ENCODE measurements around the gene RBM19.
A peak's percentile ranks its signal among the peaks of the same experiment; 100 is the strongest.

RBM19 gene

DNA sequence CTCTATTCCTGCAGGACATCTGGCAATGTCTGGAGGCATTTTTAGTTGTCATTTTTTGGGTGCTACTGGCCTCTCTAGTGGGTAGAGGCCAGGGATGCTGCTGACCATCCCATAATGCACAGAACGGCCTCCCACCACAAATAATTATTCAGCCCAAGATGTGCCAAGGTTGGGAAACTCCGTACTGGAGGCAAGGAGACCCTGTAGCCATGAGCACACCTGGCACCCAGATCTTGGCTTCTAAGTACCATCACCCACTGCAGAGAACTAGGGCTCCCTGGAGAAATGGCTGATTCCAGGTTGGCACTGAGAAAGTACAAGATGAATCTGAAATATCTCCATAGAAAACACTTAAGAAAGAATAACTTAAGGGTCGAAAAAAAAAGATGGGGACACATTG lies 81.7 kb downstream of the RBM19 start:
- TF ChIP-seq HDGF (IDR thresholded peaks at IDR 0.05; ENCODE audit: borderline replicate concordance) (no peak), BHLHE40 (IDR thresholded peaks at IDR 0.05; ENCODE audit: borderline replicate concordance) (no peak), FOXA1 (IDR thresholded peaks at IDR 0.05) (no peak), SP1 (IDR thresholded peaks at IDR 0.05) (no peak), ZNF384 (IDR thresholded peaks at IDR 0.05) (no peak), FOXK2 (IDR thresholded peaks at IDR 0.05) (no peak), LEF1 (IDR thresholded peaks at IDR 0.05; ENCODE audit: borderline replicate concordance) (no peak), ELF4 (IDR thresholded peaks at IDR 0.05) (no peak), ARNT (IDR thresholded peaks at IDR 0.05) (no peak), NFRKB (IDR thresholded peaks at IDR 0.05) (no peak)
- TF ChIP-seq, protein P1, sequence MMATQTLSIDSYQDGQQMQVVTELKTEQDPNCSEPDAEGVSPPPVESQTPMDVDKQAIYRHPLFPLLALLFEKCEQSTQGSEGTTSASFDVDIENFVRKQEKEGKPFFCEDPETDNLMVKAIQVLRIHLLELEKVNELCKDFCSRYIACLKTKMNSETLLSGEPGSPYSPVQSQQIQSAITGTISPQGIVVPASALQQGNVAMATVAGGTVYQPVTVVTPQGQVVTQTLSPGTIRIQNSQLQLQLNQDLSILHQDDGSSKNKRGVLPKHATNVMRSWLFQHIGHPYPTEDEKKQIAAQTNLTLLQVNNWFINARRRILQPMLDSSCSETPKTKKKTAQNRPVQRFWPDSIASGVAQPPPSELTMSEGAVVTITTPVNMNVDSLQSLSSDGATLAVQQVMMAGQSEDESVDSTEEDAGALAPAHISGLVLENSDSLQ (IDR thresholded peaks at IDR 0.05): no peak
- DNase-seq (ENCODE audit: extremely low spot score): no peak
- ChIA-PET POLR2A (no interaction called here), CTCF (no interaction called here)

DNA sequence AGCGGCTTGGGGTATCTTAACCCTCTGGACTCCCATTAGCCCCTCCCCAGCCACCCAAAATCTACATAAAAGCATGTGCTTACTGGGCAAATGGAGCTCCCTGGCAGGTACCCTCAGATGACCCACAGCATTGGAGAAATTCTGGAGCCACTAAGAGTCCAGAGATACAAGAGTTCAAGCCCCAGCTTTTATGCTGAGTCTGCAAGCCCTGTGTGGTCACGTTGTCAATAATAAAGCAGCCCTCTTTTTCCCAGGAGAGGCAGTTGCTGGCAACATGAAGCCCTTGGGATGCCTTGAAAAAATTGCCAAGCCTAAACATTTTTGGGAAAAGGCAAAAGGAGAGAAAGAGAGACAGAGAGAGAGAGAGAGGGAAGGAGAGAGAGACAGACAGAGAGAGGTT lies 83.4 kb downstream of the RBM19 start:
- no peak for DNase-seq (ENCODE audit: extremely low spot score)
- TF ChIP-seq TARDBP (IDR thresholded peaks at IDR 0.05): no peak
- TF ChIP-seq SP1 (IDR thresholded peaks at IDR 0.05): no peak
- TF ChIP-seq L3MBTL2 (conservative IDR thresholded peaks at IDR 0.05): no peak
- no peak for TF ChIP-seq HDGF (IDR thresholded peaks at IDR 0.05; ENCODE audit: borderline replicate concordance)
- no peak for TF ChIP-seq FOXM1 (IDR thresholded peaks at IDR 0.05; ENCODE audit: borderline replicate concordance)
- no peak for TF ChIP-seq NFRKB (IDR thresholded peaks at IDR 0.05)
- no peak for TF ChIP-seq SUZ12 (IDR thresholded peaks at IDR 0.05)
- TF ChIP-seq ARNT (IDR thresholded peaks at IDR 0.05): no peak
- ChIA-PET CTCF (no interaction called here), POLR2A (no interaction called here)

DNA sequence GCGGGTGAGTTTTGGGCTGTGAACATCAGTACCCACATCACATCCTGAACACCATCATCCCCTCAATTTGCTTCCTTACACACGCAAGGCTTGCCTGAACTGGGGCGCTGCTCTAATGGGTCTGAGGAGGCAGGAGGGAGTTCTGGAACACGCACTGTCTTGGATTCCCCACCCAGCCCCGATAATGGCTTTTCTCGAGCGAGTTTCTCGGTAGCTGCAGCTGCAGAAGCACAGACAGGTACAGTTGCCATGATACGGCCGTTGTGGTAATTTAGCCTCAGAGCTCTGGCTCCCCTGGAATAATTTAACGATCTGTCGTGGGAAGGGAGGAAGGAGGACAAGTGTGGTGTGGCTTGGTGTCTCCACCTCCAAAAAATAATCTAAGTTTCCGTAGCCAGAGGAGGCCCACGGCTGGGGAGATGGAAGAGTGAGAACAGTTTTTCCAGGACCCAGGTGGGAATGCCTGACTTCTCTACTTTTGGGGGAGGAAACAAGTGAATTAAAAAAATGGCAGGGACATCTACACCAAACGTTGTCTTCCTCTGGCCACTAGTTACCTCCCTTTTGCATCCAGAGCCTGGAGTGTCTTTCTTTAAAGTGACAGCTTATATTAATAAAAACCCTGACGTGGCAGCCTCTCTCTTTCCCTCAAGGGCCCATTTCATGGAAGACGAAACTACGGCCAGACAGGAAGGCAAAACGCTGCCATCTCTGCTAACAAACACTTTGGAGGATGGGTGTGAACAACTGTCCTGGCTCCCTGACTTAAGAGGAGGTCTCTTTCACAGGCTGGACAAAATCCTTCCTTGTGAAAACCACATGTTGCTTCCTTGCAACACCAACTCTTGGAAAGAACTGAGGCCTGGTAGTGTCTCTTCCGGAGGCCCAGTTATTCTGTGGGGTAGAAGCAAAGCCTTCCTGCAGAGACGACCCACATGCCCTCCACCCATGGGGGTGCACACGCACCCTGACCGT lies 84.8 kb downstream of the RBM19 start:
- POLR2A ChIA-PET: no interaction called here
- CTCF ChIA-PET: no interaction called here
- no peak for DNase-seq (ENCODE audit: extremely low spot score)
- TF ChIP-seq LEF1 (IDR thresholded peaks at IDR 0.05; ENCODE audit: borderline replicate concordance) (no peak), SUZ12 (IDR thresholded peaks at IDR 0.05) (no peak), ELF4 (IDR thresholded peaks at IDR 0.05) (no peak), ARNT (IDR thresholded peaks at IDR 0.05) (no peak), FOXM1 (IDR thresholded peaks at IDR 0.05; ENCODE audit: borderline replicate concordance) (no peak), CTBP1 (IDR thresholded peaks at IDR 0.05; ENCODE audit: borderline replicate concordance) (no peak), FOXA1 (IDR thresholded peaks at IDR 0.05) (no peak)

DNA sequence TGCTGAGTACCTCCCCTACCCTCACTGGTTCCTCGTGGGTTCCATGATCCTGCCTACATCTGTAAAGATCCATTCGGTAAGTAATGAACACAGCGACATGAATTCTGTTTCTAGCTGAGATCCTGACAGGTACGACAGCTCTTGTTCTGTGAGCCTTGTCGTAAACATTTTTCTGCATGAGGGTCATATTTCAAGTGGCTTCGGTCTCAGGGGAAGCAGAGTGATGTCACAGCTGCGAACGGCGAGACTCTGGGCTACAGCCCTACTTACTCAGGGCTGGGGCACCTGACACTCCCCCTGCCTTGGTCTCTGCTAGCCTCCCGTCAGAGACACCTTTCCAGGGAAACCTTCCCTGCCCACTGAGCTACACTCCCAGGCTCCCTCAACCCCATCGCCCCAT lies 85.8 kb downstream of the RBM19 start:
- CTCF ChIA-PET: no interaction called here
- TF ChIP-seq ARNT (IDR thresholded peaks at IDR 0.05) (no peak), NFRKB (IDR thresholded peaks at IDR 0.05) (no peak), ZNF384 (IDR thresholded peaks at IDR 0.05) (no peak), ELF4 (IDR thresholded peaks at IDR 0.05) (no peak), CTBP1 (IDR thresholded peaks at IDR 0.05; ENCODE audit: borderline replicate concordance) (no peak), BHLHE40 (IDR thresholded peaks at IDR 0.05; ENCODE audit: borderline replicate concordance) (no peak), SUZ12 (IDR thresholded peaks at IDR 0.05) (no peak), FOXA1 (IDR thresholded peaks at IDR 0.05) (no peak), SP1 (IDR thresholded peaks at IDR 0.05) (no peak), HDGF (IDR thresholded peaks at IDR 0.05; ENCODE audit: borderline replicate concordance) (no peak), LEF1 (IDR thresholded peaks at IDR 0.05; ENCODE audit: borderline replicate concordance) (no peak), FOXK2 (IDR thresholded peaks at IDR 0.05) (no peak), TARDBP (IDR thresholded peaks at IDR 0.05) (no peak), L3MBTL2 (conservative IDR thresholded peaks at IDR 0.05) (no peak), FOXM1 (IDR thresholded peaks at IDR 0.05; ENCODE audit: borderline replicate concordance) (no peak)
- TF ChIP-seq, protein P1 (IDR thresholded peaks at IDR 0.05): no peak
- POLR2A ChIA-PET: no interaction called here
- peak; percentile 28 for DNase-seq (ENCODE audit: extremely low spot score)

DNA sequence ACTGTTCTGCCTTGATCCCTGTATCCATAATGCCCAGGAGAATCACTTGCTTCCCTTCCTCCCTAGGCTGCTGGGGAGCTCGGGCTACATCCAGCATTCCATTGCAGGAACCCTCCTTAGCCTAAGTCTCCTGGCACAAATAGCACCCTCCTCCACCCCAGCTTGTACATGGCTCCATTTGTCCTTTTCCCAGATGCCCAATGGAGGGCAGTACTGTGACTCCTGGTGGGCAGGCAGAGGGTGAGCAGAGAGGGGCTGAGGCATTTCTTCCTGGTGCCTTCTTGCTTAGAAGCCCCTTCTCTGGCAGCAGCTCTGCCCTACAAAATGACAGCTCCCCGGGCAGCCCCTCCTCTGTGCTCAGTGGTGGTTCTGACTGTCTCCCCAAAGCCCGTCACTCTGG lies 86.5 kb downstream of the RBM19 start:
- ChIA-PET CTCF (no interaction called here), POLR2A (no interaction called here)
- no peak for TF ChIP-seq FOXM1 (IDR thresholded peaks at IDR 0.05; ENCODE audit: borderline replicate concordance)
- no peak for DNase-seq (ENCODE audit: extremely low spot score)

DNA sequence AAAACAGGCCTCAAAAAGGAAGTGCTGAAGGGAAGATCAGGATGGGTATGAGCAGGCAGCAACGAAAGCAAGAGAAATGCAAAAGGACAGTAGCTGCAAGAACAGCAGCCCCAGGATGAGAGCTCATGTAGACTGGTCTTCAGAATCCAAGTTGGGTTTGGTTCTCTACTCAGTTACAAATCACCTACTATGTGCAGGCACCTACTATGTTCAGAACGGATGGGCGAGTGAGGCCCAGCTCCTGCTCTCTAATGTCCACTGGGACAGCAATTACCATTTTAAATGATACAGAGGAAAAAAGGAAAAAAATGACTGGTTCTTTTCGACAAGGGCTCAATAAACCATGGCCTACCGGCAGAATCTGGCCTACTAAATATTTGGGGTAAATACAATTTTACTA lies 88.5 kb downstream of the RBM19 start:
- ChIA-PET CTCF (no interaction called here), POLR2A (no interaction called here)
- no peak for DNase-seq (ENCODE audit: extremely low spot score)
- TF ChIP-seq ELF4 (IDR thresholded peaks at IDR 0.05) (no peak), NFRKB (IDR thresholded peaks at IDR 0.05) (no peak), FOXA1 (IDR thresholded peaks at IDR 0.05) (no peak), ZNF384 (IDR thresholded peaks at IDR 0.05) (no peak)

DNA sequence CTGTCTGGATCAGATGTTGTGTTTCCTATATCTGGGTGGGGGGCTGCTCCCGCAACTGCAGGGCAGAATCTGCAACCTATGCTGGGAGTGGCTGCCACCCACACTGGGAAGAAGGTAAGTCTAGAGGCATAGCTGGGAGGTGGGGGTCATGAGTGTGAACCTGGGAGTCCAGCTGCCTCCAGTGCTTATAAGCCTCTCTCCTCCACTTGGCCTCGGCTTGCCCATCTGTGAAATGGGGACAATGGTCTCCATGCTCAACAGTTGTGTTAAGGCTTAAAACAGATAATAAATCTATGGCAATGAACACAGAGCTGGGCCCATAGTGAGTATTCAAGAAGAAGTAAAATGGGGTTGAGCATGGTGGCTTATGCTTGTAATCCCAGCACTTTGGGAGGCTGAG lies 90.0 kb downstream of the RBM19 start:
- no peak for DNase-seq (ENCODE audit: extremely low spot score)
- TF ChIP-seq FOXK2 (IDR thresholded peaks at IDR 0.05) (no peak), TARDBP (IDR thresholded peaks at IDR 0.05) (no peak), BHLHE40 (IDR thresholded peaks at IDR 0.05; ENCODE audit: borderline replicate concordance) (no peak), SP1 (IDR thresholded peaks at IDR 0.05) (no peak), NFRKB (IDR thresholded peaks at IDR 0.05) (no peak), ZNF384 (IDR thresholded peaks at IDR 0.05) (no peak), L3MBTL2 (conservative IDR thresholded peaks at IDR 0.05) (no peak), FOXA1 (IDR thresholded peaks at IDR 0.05) (no peak), ELF4 (IDR thresholded peaks at IDR 0.05) (no peak), ARNT (IDR thresholded peaks at IDR 0.05) (no peak), LEF1 (IDR thresholded peaks at IDR 0.05; ENCODE audit: borderline replicate concordance) (no peak), HDGF (IDR thresholded peaks at IDR 0.05; ENCODE audit: borderline replicate concordance) (no peak), CTBP1 (IDR thresholded peaks at IDR 0.05; ENCODE audit: borderline replicate concordance) (no peak), FOXM1 (IDR thresholded peaks at IDR 0.05; ENCODE audit: borderline replicate concordance) (no peak), SUZ12 (IDR thresholded peaks at IDR 0.05) (no peak)
- TF ChIP-seq, protein P1 (IDR thresholded peaks at IDR 0.05): no peak
- POLR2A ChIA-PET: no interaction called here
- CTCF ChIA-PET: interaction anchor here (0.7 kb wide), 1 partner anchor 593 kb away, joined by 3 read pairs; no protein-coding TSS in a partner anchor
